Measurements from ENCODE around the gene LRRC4.

Gene LRRC4

GRCh38 chr7:128054511-128054910 is 23.3 kb upstream of the LRRC4 start:
- no peak overlapping the region for H3K4me3 ChIP-seq (ENCODE audit: low read depth, low read length)
- no peak for DNase-seq
- TF ChIP-seq CTCF (IDR thresholded peaks at IDR 0.05; ENCODE audit: low read depth, low read length) = no peak
- peaks cover 32% of the 10 kb centered on the region for H3K4me1 ChIP-seq
- H3K9me3 ChIP-seq = no peaks in the 10 kb centered on the region
- no peaks in the 10 kb centered on the region for H3K36me3 ChIP-seq
- no peaks in the 10 kb centered on the region for H3K27me3 ChIP-seq

GRCh38 chr7:128053991-128054390 is 22.8 kb upstream of the LRRC4 start:
- H3K4me3 ChIP-seq (ENCODE audit: low read depth, low read length) = no peak overlapping the region
- no peaks in the 10 kb centered on the region for H3K27me3 ChIP-seq
- no peaks in the 10 kb centered on the region for H3K9me3 ChIP-seq
- peaks cover 32% of the 10 kb centered on the region for H3K4me1 ChIP-seq
- H3K36me3 ChIP-seq = no peaks in the 10 kb centered on the region
- peak; percentile 10; the same call in 1 of the 2 replicates for TF ChIP-seq CTCF (IDR thresholded peaks at IDR 0.05; ENCODE audit: low read depth, low read length)
- DNase-seq = no peak

- Histone ChIP-seq H3K36me3 (no peaks in the 10 kb centered on the region), H3K9me3 (no peaks in the 10 kb centered on the region), H3K4me3 (ENCODE audit: low read depth, low read length) (no peak overlapping the region), H3K27me3 (no peaks in the 10 kb centered on the region), H3K4me1 (peaks cover 32% of the 10 kb centered on the region)
- TF ChIP-seq CTCF (IDR thresholded peaks at IDR 0.05; ENCODE audit: low read depth, low read length) = no peak
- peak; percentile 51 for DNase-seq
Measured at GRCh38 chr7:128053023-128053422, 21.8 kb upstream of the LRRC4 start.

- Histone ChIP-seq H3K27me3 (no peaks in the 10 kb centered on the region), H3K36me3 (no peaks in the 10 kb centered on the region), H3K4me3 (ENCODE audit: low read depth, low read length) (no peak overlapping the region), H3K4me1 (peaks cover 32% of the 10 kb centered on the region), H3K9me3 (no peaks in the 10 kb centered on the region)
- no peak for TF ChIP-seq CTCF (IDR thresholded peaks at IDR 0.05; ENCODE audit: low read depth, low read length)
- DNase-seq = peak; percentile 61
Measured at GRCh38 chr7:128052404-128052803, 21.2 kb upstream of the LRRC4 start.

GRCh38 chr7:128045766-128046165 is 14.5 kb upstream of the LRRC4 start:
- peaks cover 20% of the 10 kb centered on the region for H3K4me1 ChIP-seq
- H3K27me3 ChIP-seq = no peaks in the 10 kb centered on the region
- no peak overlapping the region for H3K4me3 ChIP-seq (ENCODE audit: low read depth, low read length)
- no peaks in the 10 kb centered on the region for H3K36me3 ChIP-seq
- H3K9me3 ChIP-seq = no peaks in the 10 kb centered on the region
- no peak for DNase-seq
- TF ChIP-seq CTCF (IDR thresholded peaks at IDR 0.05; ENCODE audit: low read depth, low read length) = no peak

- Histone ChIP-seq H3K27me3 (no peaks in the 10 kb centered on the region), H3K36me3 (no peaks in the 10 kb centered on the region), H3K9me3 (no peaks in the 10 kb centered on the region), H3K4me3 (ENCODE audit: low read depth, low read length) (no peak overlapping the region), H3K4me1 (peaks cover 23% of the 10 kb centered on the region)
- DNase-seq = no peak
- TF ChIP-seq CTCF (IDR thresholded peaks at IDR 0.05; ENCODE audit: low read depth, low read length) = peak; percentile 25
Measured at GRCh38 chr7:128045158-128045557, 13.9 kb upstream of the LRRC4 start.
